SKM-1 (cell line): ENCODE data around the gene PPFIA4.
A peak's percentile ranks its signal among the peaks of the same experiment; 100 is the strongest.
"Not testable (repeated sequence)": the region's sequence is repeated elsewhere in the genome, so short reads cannot be mapped to it uniquely, and the experiment has no call there.

Experiments
- DNase-seq: peaks from one replicate; lab custom pipeline; 2025; ENCODE audit not compliant: unreplicated experiment; lab: John Stamatoyannopoulos, UW

PPFIA4 gene

DNA sequence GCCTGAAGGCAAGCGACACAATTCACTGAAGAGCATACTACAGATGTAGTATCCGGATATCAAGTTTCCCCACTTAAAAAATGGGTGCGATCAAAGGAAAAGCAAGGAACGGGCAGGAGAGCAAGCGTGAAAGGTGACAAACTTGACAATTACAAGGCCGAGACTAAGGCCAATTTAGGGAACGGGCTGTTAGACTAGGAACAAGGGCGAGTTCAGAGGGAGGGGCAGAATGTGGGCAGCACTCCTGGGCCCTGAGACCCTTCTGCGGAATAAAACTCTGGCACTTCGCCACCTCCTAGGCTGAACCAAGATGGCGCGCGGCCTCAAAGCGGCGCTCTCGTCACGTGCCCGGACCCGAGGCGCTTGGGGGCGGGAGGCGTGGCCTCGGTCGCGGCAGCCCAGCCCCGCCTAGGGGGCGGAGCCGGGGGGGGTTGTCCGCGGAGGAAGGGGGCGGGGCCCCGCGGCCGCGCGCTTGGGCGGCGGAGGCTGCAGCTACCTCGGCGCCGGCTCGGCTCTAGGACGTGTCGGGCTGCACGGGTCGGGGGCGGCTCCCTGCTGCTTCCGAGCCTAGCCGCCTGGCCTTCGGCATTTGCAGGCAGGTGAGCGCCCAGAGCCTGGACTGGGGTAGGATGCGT is at the start of gene PPFIA4:
Gene PPFIA4, plus strand, starts transcription at position 461 of the 635 bp plus-strand sequence. CDS start 12,518 bp downstream, outside the sequence.
- peak; percentile 86 for DNase-seq

DNA sequence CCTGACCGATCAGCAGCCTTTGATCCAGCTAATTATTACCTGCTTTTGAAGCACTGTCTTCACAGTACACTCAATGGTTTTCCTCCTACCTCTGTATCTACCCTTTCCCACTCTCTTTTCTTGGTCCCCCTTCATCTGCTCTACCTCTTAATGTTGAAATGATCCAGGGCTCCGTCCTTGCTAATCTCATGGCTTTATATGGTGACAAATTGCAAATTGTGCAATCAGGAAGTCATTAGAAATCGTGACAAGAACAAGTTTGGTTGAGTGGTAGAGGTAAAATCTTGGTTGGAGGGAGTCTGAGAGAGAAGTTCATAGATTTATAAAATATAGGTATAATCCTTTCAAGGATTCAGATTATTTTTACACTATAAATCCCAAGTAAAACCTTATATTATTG is 49.7 kb upstream of the PPFIA4 start:
- DNase-seq: no peak

GRCh38 chr1:202979459-202979858 is 46.8 kb upstream of the PPFIA4 start:
- no peak for DNase-seq

- no peak for DNase-seq
Measured at GRCh38 chr1:202981939-202982338, 44.4 kb upstream of the PPFIA4 start.

GRCh38 chr1:202982715-202983430 is 43.4 kb upstream of the PPFIA4 start:
- DNase-seq: peak; percentile 14

- not testable (repeated sequence) for DNase-seq
Measured at GRCh38 chr1:202986120-202986519, 40.2 kb upstream of the PPFIA4 start.

DNA sequence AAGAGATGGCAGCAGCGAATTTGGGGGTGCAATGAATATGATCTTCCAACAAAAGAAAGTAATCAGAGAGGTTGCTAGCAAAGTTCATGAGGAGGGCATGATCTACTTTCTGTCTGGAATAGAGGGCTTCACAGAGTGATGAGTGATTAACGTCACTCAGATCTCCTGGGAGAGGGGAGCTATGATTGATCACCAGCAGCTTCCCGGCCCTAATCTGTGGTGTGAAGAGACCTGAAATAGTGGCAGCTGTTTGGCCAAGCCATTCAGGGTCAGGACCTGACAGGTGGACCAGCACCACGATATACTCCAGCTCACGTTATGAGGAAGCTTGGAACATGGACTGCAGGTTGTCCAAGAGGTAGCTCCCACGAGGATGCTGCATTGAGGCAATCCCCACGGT is 39.0 kb upstream of the PPFIA4 start:
- no peak for DNase-seq

DNA sequence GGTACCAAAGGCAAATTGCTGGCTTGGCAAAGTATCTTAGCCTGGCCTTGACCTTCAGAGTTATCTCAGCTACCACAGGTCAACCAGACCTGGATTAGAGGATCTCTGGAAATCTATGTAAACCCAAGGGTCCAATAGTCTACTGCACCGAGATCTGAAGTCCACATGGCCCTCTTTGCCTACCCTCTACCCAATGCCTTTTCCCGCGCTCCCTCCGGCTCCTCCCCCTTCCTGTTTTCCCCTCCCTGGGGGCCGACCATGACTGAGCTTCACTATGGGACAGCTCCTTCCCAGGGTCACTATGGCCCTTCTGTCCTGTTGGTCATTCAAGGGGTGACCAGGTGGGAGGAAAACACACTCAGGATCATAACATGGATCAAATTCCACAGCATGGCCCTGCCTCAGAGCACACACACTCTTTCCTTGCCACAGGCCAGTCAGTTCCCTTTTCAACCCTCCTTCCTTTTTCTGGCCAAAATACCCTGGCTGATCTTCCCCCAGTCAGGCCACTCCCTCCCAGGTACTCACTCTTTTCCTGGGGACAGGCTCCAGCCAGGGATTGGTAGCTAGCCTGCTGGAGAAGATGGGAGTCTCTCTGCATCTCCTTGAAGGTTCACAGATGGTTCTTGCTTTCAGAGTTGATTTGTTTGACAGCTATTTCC is 38.2 kb upstream of the PPFIA4 start:
- peak; percentile 52 for DNase-seq

DNA sequence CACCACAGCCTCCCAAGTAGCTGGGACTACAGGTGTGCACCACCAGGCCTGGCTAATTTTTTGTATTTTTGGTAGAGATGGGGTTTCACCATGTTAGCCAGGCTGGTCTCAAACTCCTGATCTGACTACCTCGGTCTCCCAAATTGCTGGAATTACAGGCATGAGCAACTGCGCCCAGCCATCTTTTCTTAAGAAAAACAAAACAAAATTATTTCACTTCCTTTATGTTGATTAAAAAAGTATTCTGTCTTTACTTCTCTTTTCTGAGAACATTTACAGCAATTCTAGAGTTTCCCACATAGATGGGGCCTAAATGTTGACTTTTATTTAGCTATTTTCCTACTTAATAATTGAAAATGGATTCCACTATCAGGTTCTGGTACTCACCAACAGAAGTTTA is 36.4 kb upstream of the PPFIA4 start:
- no peak for DNase-seq

DNA sequence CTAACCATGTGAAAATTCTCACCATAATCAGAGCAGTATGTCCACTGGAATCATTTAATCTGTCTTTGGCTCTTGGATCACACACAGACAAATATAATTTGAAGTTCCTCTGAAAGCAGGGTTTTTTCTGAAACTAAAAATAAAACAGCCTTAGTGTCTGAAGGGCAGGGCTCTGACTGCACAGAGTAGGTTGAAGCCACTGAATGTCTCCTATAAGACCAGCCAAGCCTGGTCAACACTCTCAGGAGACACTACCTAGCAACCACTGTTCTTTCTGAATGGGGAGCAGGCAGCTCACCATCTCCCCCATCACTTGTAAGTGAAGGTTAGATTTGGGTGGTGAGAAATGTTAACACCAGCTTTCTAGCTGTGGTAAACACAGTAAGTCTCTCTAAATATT is 35.2 kb upstream of the PPFIA4 start:
- DNase-seq: no peak

DNA sequence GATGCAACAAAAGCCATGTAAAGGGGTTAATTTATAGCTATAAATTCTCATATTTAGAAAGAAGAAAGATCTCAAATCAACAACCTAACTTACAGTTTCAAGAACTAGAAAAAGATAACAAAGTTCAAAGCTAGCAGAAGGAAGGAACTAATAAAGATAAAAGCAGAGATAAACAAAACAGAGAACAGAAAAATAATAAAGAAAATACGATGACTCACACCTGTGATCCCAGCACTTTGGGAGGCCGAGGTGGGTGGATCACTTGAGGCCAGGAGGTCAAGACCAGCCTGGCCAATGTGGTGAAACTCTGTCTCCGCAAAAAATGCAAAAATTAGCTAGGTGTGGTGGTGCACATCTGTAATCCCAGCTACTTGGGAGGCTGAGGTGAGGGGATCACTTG is 31.5 kb upstream of the PPFIA4 start:
- DNase-seq: no peak

GRCh38 chr1:202998836-202999750 is 27.2 kb upstream of the PPFIA4 start:
- DNase-seq: peak; percentile 74

- DNase-seq: no peak
Measured at GRCh38 chr1:203000217-203000944, 25.9 kb upstream of the PPFIA4 start.

DNA sequence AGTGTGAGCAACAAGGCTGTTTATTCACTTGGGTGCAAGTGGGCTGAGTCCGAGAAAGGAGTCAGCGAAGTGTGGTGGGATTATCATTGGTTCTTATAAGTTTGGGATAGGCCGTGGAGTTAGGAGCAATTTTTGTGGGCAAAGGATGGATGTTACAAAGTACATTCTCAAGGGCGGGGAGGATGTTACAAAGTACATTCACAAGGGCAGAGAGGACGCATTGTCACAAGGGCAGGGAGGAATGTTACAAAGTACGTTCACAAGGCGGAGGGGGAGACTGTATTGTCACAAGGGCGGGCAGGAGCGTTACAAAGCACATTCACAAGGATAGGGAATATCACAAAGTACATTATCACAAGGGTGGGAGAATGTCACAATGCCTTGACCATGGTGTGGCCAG is 24.3 kb upstream of the PPFIA4 start:
- DNase-seq: no peak

DNA sequence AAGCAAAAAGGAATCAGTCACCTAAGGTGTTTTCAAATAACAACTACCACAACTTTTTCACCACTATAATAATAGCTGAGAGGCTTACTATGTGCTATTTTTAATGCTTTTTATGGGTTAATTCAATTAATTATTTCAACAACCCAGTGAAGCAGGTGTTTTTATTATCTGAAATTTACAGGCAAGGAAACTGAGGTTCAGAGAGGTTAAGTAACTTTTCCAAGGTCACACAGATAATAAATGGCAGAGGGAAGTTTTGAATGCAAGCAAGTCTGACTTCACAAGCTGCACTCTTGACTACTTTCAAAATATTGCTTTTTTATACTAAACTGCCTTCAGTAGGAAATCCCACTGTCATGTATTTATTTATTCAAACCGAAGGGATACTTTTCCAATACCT is 23.3 kb upstream of the PPFIA4 start:
- DNase-seq: no peak

DNA sequence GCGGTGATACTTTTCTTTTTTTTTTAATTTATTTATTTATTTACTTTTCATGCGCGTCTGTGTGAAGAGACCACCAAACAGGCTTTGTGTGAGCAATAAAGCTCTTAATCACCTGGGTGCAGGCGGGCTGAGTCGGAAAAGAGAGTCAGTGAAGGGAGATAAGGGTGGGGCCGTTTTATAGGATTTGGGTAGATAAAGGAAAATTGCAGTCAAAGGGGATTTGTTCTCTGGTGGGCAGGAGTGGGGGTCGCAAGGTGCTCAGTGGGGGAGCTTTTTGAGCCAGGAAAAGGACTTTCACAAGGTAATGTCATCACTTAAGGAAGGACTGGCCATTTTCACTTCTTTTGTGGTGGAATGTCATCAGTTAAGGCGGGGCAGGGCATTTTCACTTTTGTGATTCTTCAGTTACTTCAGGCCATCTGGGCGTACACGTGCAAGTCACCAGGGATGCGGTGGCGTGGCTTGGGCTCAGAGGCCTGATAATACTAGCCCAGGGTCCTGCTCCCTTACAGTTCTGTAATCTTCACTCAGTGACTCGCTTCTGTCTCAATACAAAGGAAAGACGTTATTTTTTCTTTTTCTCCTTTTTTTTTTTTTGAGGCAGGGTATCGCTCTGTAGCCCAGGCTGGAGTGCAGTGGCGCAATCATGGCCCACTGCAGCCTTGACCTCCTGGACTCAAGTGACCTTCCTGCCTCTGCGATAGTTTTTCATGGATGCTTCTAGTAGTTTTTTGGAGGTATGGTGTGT is 20.7 kb upstream of the PPFIA4 start:
- peak; percentile 33 for DNase-seq

- peak; percentile 98 for DNase-seq
Measured at GRCh38 chr1:203006948-203007871, 19.1 kb upstream of the PPFIA4 start, which contains the start of gene TMEM183A. Gene TMEM183A (plus strand): TSS chr1:203007374. CDS start chr1:203007466, 92 bp downstream.

DNA sequence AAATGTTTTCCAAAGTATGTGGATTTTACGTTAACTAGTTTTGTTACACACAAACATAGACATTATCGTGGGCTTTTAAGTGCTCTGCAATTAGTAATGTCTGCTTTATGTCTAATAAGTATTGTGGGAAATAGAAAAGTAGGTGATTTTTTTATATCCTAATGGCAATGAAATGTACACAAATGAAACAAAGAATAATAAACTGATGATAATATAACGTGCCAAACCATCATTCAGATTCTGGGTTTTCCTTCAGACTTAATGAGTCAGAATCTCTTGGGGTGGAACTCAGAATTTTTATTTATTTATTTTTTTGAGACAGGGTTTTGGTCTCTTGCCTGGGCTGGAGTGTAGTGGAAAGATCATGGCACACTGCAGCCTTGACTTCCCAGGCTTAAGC is 17.1 kb upstream of the PPFIA4 start:
- DNase-seq: no peak

DNA sequence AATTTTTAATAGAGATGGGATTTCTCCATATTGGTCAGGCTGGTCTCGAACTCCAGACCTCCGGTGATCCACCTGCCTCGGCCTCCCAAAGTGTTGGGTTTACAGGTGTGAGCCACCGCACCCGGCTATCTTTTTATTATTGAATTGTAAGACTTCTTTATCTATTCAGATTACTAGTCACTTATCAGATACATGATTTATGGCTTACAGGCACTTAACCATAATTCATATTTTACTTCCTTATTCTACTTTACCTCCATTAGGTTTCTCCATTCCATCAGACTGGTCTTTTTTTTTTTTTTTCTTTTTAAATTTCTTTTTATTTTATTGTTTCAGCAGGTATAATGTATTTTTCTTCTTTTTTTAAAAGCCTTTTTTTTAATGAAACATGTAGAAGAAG is 14.7 kb upstream of the PPFIA4 start:
- DNase-seq: no peak
